Lower lobe of right lung (tissue), 2 donors: ENCODE measurements around the gene DNAJC30. TPM values are rescaled to one million over a fixed set of nuclear protein-coding genes. Genes with fewer than 3 reads are reported as not detected.

Source experiments
- ATAC-seq, 2 donors: fragments of 200-7000 bp; cut with Tn5 transposase; one replicate each; pipeline ENCODE4 v1.9.1; 2020 to 2022; ENCODE audit warnings: mild to moderate bottlenecking in 2 of 2, moderate library complexity in 2 of 2
- DNase-seq: peaks from one replicate; pipeline ENCODE4 v3.0.0-alpha.2; 2020
- H3K27ac ChIP-seq: fragments of 200-600 bp; one replicate; pipeline ENCODE4 v1.8.0; 2022
- H3K27me3 ChIP-seq: fragments of 200-600 bp; one replicate; pipeline ENCODE4 v1.8.0; 2022; ENCODE audit warnings: low read depth
- H3K36me3 ChIP-seq: fragments of 200-600 bp; one replicate; pipeline ENCODE4 v1.8.0; 2022; ENCODE audit warnings: mild to moderate bottlenecking
- H3K4me1 ChIP-seq: fragments of 200-600 bp; one replicate; pipeline ENCODE4 v1.8.0; 2022
- H3K4me3 ChIP-seq: fragments of 200-600 bp; one replicate; pipeline ENCODE4 v1.8.0; 2022; ENCODE audit warnings: mild to moderate bottlenecking
- H3K9me3 ChIP-seq: fragments of 200-600 bp; one replicate; pipeline ENCODE4 v1.8.0; 2022
- CTCF ChIP-seq: fragments of 200-600 bp; IDR thresholded peaks from one replicate; pipeline ENCODE4 v1.8.0; 2022; ENCODE audit warnings: antibody characterized with exemption, mild to moderate bottlenecking
- intact Hi-C: fragments of 100-400 bp; cut with DNase I; formaldehyde crosslinking; loops from one replicate; pipeline ENCODE4 v1.11.0; 2022
- long read RNA-seq: library from polyadenylated mRNA; unstranded; transcript quantifications from one replicate; pipeline ENCODE4 v2.0.0, GENCODE V29; 2021
- total RNA-seq: library from RNA; stranded (reverse); fragmentation: NEBNext Ultra II Directional; extraction: Animal tissue kit (Norgen Biotek cat#: 25700); gene quantifications from one replicate; pipeline ENCODE4 v1.2.1, GENCODE V29; 2021
- donor health status: DM: no; HTN: yes; CAD: no; lungs with severe emphysema.

DNAJC30 gene
- 10.5 TPM for total RNA-seq
- long read RNA-seq, transcript DNAJC30-201 (1 exons, 2,485 nt), result major isoform, 14 of 14 reads
- long read RNA-seq, partial matches to known transcripts, result 0 of 14 reads
- long read RNA-seq, other reads (novel, unspliced or antisense), result 0 of 14 reads

- intact Hi-C loops, result no loop called here
- H3K4me1 ChIP-seq, result peaks cover 37% of the 10 kb centered on the region
These were observed at the start of gene DNAJC30, which contains the start of gene BUD23 for GRCh38 chr7:73683056-73683787. Gene DNAJC30, minus strand, starts transcription at chr7:73683453. Its CDS starts 30 bp downstream, at chr7:73683423. Gene BUD23, plus strand, starts transcription at chr7:73683597. Its CDS starts 29 bp downstream, at chr7:73683626.

DNA sequence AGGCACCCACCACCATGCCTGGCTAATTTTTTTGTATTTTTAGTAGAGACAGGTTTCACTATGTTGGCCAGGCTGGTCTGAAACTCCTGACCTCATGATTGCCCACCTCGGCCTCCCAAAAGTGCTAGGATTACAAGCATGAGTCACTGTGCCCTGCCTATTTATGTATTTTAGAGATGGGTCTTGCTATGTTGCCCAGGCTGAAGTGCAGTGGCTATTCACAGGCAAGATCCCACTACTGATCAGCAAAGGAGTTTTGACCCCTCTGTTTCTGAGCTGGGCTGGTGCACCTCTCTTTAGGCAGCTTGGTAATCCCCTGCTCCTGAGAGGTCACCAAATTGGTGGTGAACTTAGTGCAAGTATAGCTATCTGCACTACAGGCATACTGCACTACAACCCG is 49.1 kb upstream of the DNAJC30 start:
- Histone ChIP-seq H3K4me1 (peaks cover 17% of the 10 kb centered on the region), H3K27me3 (no peaks in the 10 kb centered on the region), H3K9me3 (no peaks in the 10 kb centered on the region), H3K4me3 (no peak overlapping the region), H3K27ac (no peak overlapping the region), H3K36me3 (peaks cover 17% of the 10 kb centered on the region)
- ATAC-seq (no peak), DNase-seq (no peak)
- intact Hi-C loops, result no loop called here
- no peak for TF ChIP-seq CTCF

More at GRCh38 chr7:73683056-73683787, at the start of gene DNAJC30, which contains the start of gene BUD23:
- Histone ChIP-seq H3K27me3 (no peaks in the 10 kb centered on the region), H3K36me3 (peaks cover 26% of the 10 kb centered on the region), H3K27ac (peak within 1 kb of the TSS; percentile 92), H3K9me3 (no peaks in the 10 kb centered on the region), H3K4me3 (peak within 1 kb of the TSS; percentile 98)
- peak; percentile 98 for DNase-seq
- peak; percentile 18 for TF ChIP-seq CTCF
- ATAC-seq, result peak; percentile 98

DNA sequence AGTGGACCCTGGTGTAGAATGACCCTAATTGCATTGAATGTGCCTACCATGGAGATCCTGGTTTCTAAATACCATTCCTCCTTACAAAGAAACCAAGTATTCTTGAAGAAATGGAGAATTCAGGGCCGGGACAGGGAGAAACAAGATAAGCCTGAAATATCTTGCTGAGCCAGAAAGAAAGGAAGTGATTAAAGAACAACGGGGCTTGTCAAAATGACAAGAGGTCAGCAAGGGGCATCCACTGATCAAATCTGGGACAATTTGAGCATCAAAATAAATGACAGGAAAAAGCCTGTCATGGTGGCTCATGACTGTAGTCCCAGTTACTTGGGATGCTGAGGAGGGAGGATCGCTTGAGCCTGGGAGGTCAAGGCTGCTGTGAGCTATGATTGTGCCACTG is 47.2 kb upstream of the DNAJC30 start:
- H3K36me3 ChIP-seq, result no peaks in the 10 kb centered on the region
- no peaks in the 10 kb centered on the region for H3K9me3 ChIP-seq
- H3K27ac ChIP-seq, result no peak overlapping the region
- intact Hi-C loops, result no loop called here
- H3K4me3 ChIP-seq, result no peak overlapping the region
- ATAC-seq (no peak), DNase-seq (no peak)
- peaks cover 9% of the 10 kb centered on the region for H3K27me3 ChIP-seq
- TF ChIP-seq CTCF, result no peak
- H3K4me1 ChIP-seq, result peaks cover 11% of the 10 kb centered on the region

GRCh38 chr7:73728551-73728950 is 45.3 kb upstream of the DNAJC30 start:
- intact Hi-C loops, result loop anchor here (10.0 kb wide), 1 partner anchor 124 kb away; no protein-coding TSS in a partner anchor
- Histone ChIP-seq H3K36me3 (no peaks in the 10 kb centered on the region), H3K27ac (no peak overlapping the region), H3K9me3 (no peaks in the 10 kb centered on the region), H3K27me3 (peaks cover 9% of the 10 kb centered on the region), H3K4me3 (no peak overlapping the region), H3K4me1 (no peaks in the 10 kb centered on the region)
- DNase-seq (no peak), ATAC-seq (no peak)
- no peak for TF ChIP-seq CTCF

DNA sequence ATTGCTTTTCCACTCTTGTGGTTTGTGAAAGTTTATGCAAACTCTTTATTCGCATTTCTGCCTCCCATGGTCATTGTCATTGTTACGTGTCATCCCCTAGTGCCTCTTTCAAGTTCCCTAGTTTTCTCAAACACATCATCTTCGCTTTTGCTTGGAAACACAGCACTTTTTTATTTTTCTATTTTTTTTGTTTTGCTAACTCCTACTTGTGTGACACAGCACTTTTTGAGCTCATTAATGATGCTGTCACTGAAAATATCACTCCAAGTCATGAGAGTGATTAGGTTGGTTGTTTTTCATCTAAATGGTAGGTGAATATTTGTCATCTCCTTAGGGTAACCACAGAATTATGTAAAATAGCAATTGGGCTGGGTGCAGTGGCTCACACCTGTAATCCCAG is 44.7 kb upstream of the DNAJC30 start:
- TF ChIP-seq CTCF, result no peak
- peaks cover 9% of the 10 kb centered on the region for H3K27me3 ChIP-seq
- DNase-seq (no peak), ATAC-seq (no peak)
- no peaks in the 10 kb centered on the region for H3K9me3 ChIP-seq
- H3K27ac ChIP-seq, result no peak overlapping the region
- H3K4me3 ChIP-seq, result no peak overlapping the region
- intact Hi-C loops, result loop anchor here (10.0 kb wide), 1 partner anchor 123 kb away; no protein-coding TSS in a partner anchor
- H3K36me3 ChIP-seq, result no peaks in the 10 kb centered on the region
- H3K4me1 ChIP-seq, result no peaks in the 10 kb centered on the region
